Retinal pigment epithelial cell (primary cell): ENCODE measurements around the gene CDC20.

Source experiments
- DNase-seq: peaks from one replicate; pipeline ENCODE4 v3.0.0-alpha.2; 2010; ENCODE audit warnings: low read depth
- H3K4me3 ChIP-seq: 2 replicates; pipeline ENCODE4 v1.5.1; 2011; ENCODE audit warnings: mild to moderate bottlenecking, low read length, control low read depth, moderate library complexity
- TF ChIP-seq, protein P1 (sequence below): conservative IDR thresholded peaks from 2 replicates; pipeline ENCODE4 v1.5.1; 2011; ENCODE audit warnings: low read depth, low read length, control low read depth, inconsistent platforms

CDC20 gene

GRCh38 chr1:43319288-43319687 lies 39.5 kb upstream of the CDC20 start:
- DNase-seq, result no peak
- no peak overlapping the region for H3K4me3 ChIP-seq
- TF ChIP-seq, protein P1, sequence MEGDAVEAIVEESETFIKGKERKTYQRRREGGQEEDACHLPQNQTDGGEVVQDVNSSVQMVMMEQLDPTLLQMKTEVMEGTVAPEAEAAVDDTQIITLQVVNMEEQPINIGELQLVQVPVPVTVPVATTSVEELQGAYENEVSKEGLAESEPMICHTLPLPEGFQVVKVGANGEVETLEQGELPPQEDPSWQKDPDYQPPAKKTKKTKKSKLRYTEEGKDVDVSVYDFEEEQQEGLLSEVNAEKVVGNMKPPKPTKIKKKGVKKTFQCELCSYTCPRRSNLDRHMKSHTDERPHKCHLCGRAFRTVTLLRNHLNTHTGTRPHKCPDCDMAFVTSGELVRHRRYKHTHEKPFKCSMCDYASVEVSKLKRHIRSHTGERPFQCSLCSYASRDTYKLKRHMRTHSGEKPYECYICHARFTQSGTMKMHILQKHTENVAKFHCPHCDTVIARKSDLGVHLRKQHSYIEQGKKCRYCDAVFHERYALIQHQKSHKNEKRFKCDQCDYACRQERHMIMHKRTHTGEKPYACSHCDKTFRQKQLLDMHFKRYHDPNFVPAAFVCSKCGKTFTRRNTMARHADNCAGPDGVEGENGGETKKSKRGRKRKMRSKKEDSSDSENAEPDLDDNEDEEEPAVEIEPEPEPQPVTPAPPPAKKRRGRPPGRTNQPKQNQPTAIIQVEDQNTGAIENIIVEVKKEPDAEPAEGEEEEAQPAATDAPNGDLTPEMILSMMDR, result no peak

GRCh38 chr1:43319766-43320165 lies 39.0 kb upstream of the CDC20 start:
- DNase-seq, result no peak
- TF ChIP-seq, protein P1, result no peak
- no peak overlapping the region for H3K4me3 ChIP-seq

DNA sequence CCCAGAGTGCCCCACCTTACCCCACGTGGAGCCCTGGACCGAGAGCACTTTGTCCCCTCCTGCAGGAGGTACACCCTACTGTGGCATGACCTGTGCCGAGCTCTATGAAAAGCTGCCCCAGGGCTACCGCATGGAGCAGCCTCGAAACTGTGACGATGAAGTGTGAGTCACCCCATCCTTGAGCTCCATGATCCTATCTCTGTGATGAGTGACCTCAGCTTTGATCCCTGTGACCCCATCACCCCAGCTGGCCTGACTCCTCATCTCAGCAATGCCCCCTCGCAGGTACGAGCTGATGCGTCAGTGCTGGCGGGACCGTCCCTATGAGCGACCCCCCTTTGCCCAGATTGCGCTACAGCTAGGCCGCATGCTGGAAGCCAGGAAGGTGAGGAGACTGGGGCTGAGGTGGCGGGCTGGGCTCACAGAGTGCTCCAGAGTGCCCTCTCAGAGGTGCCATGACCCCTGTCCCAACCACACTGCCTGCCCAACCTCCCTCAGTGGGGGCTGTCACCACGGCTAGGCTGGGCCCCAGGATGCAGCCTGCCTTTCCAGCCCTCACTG lies 37.4 kb upstream of the CDC20 start:
- TF ChIP-seq, protein P1, result no peak
- H3K4me3 ChIP-seq, result no peak overlapping the region
- DNase-seq, result no peak

DNA sequence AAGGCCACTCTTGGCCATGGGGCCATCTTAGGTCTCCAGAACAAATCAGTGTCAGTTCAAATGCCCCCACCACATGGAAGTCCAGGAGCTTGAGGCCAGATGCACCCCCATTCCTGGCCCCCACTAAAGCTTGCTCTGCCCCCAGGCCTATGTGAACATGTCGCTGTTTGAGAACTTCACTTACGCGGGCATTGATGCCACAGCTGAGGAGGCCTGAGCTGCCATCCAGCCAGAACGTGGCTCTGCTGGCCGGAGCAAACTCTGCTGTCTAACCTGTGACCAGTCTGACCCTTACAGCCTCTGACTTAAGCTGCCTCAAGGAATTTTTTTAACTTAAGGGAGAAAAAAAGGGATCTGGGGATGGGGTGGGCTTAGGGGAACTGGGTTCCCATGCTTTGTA lies 36.3 kb upstream of the CDC20 start:
- H3K4me3 ChIP-seq, result no peak overlapping the region
- no peak for DNase-seq
- TF ChIP-seq, protein P1, result no peak

DNA sequence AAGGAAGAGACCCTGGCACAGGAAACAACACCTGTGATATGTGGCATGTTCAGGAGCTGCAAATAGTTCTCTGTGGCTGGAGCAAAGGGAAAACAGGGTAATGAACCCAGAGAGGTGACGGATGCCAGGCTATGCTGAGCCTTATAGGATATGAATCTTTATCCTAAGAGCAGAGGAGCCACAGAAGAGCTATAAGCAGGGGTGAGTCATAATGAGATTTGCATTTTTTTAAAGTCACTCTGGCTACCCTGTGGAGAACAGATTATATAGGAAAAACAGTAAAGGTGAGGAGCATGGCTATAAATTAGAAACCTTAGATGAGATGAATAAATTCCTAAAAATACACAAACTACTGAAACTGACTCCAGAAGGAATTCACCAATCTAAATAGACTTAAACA lies 34.0 kb upstream of the CDC20 start:
- no peak overlapping the region for H3K4me3 ChIP-seq
- no peak for DNase-seq
- TF ChIP-seq, protein P1, result no peak

- no peak for DNase-seq
- TF ChIP-seq, protein P1, result no peak
- H3K4me3 ChIP-seq, result no peak overlapping the region
These were observed 33.4 kb upstream of the CDC20 start for GRCh38 chr1:43325381-43325780.

- no peak overlapping the region for H3K4me3 ChIP-seq
- TF ChIP-seq, protein P1, result no peak
- no peak for DNase-seq
These were observed 31.1 kb upstream of the CDC20 start for GRCh38 chr1:43327549-43328292.
